ENCODE measurements around the gene COTL1. TPM values are rescaled to one million over a fixed set of nuclear protein-coding genes. Genes with fewer than 3 reads are reported as not detected.
A peak's percentile ranks its signal among the peaks of the same experiment; 100 is the strongest.

The COTL1 gene
- total RNA-seq, 4 donors from 2014 or later: 7.9 to 12.9 (median 10.3) TPM

- WGBS: 40% methylated on average over 12 of the region's 12 CpGs
- no peak for DNase-seq (ENCODE audit: low spot score in 2 of 2)
- Histone ChIP-seq H3K4me1 (peaks cover 63% of the 10 kb centered on the region), H3K9me3 (no peaks in the 10 kb centered on the region), H3K36me3 (no peaks in the 10 kb centered on the region), H3K27me3 (no peaks in the 10 kb centered on the region), H3K4me3 (no peak overlapping the region), H3K27ac (peak overlapping the region; percentile 78)
- peak in 1 of 2 donors; percentile 14 for TF ChIP-seq POLR2A (IDR thresholded peaks at IDR 0.05)
- TF ChIP-seq, protein P1, sequence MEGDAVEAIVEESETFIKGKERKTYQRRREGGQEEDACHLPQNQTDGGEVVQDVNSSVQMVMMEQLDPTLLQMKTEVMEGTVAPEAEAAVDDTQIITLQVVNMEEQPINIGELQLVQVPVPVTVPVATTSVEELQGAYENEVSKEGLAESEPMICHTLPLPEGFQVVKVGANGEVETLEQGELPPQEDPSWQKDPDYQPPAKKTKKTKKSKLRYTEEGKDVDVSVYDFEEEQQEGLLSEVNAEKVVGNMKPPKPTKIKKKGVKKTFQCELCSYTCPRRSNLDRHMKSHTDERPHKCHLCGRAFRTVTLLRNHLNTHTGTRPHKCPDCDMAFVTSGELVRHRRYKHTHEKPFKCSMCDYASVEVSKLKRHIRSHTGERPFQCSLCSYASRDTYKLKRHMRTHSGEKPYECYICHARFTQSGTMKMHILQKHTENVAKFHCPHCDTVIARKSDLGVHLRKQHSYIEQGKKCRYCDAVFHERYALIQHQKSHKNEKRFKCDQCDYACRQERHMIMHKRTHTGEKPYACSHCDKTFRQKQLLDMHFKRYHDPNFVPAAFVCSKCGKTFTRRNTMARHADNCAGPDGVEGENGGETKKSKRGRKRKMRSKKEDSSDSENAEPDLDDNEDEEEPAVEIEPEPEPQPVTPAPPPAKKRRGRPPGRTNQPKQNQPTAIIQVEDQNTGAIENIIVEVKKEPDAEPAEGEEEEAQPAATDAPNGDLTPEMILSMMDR (IDR thresholded peaks at IDR 0.05): no peak
- no peak for TF ChIP-seq EP300 (IDR thresholded peaks at IDR 0.05)
- TF ChIP-seq POLR2AphosphoS5 (IDR thresholded peaks at IDR 0.05): peak in 1 of 3 donors; percentile 29
Observed at GRCh38 chr16:84599521-84600202, 18.2 kb downstream of the COTL1 start.

DNA sequence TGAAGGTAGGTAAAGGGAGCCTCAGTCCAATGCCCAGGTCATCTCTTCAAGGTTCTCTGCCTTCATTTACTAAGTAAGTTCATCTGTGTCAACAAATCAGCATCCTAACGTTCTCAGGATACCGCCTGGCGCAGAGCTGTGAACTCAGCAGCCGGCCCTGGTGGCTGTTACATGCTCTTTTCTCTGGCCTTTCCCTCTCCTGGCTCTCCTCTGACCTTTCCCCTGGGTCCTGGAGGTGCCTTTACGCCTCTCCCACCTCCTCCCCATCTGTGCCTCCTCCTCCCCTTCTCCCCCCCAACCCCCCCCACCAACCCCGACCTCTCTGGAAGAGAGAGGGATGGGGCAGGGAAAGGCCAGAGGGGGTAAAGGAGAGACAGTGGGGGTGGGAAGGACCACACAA, 19.5 kb downstream of the COTL1 start:
- H3K4me1 ChIP-seq: peaks cover 54% of the 10 kb centered on the region
- H3K9me3 ChIP-seq: no peaks in the 10 kb centered on the region
- no peaks in the 10 kb centered on the region for H3K27me3 ChIP-seq
- TF ChIP-seq POLR2A (IDR thresholded peaks at IDR 0.05) (no peak), EP300 (IDR thresholded peaks at IDR 0.05) (no peak)
- TF ChIP-seq, protein P1 (IDR thresholded peaks at IDR 0.05): no peak
- H3K27ac ChIP-seq: no peak overlapping the region
- WGBS: 78% methylated on average over 6 of the region's 6 CpGs
- DNase-seq (ENCODE audit: low spot score in 2 of 2): no peak
- no peaks in the 10 kb centered on the region for H3K36me3 ChIP-seq
- no peak overlapping the region for H3K4me3 ChIP-seq

GRCh38 chr16:84597931-84598351, 19.9 kb downstream of the COTL1 start:
- Histone ChIP-seq H3K4me1 (peaks cover 50% of the 10 kb centered on the region), H3K4me3 (no peak overlapping the region), H3K36me3 (no peaks in the 10 kb centered on the region), H3K9me3 (no peaks in the 10 kb centered on the region), H3K27ac (no peak overlapping the region), H3K27me3 (no peaks in the 10 kb centered on the region)
- 66% methylated on average over 7 of the region's 8 CpGs for WGBS
- no peak for DNase-seq (ENCODE audit: low spot score in 2 of 2)
- TF ChIP-seq EP300 (IDR thresholded peaks at IDR 0.05) (no peak), POLR2AphosphoS5 (IDR thresholded peaks at IDR 0.05) (no peak), POLR2A (IDR thresholded peaks at IDR 0.05) (no peak)
- TF ChIP-seq, protein P1 (IDR thresholded peaks at IDR 0.05): no peak

GRCh38 chr16:84597528-84597896, 20.4 kb downstream of the COTL1 start:
- WGBS: 53% methylated on average over 6 of the region's 6 CpGs
- H3K9me3 ChIP-seq: no peaks in the 10 kb centered on the region
- no peaks in the 10 kb centered on the region for H3K36me3 ChIP-seq
- H3K4me1 ChIP-seq: peaks cover 46% of the 10 kb centered on the region
- TF ChIP-seq EP300 (IDR thresholded peaks at IDR 0.05) (no peak), POLR2AphosphoS5 (IDR thresholded peaks at IDR 0.05) (no peak), POLR2A (IDR thresholded peaks at IDR 0.05) (no peak)
- TF ChIP-seq, protein P1 (IDR thresholded peaks at IDR 0.05): no peak
- no peak overlapping the region for H3K4me3 ChIP-seq
- no peak for DNase-seq (ENCODE audit: low spot score in 2 of 2)
- H3K27me3 ChIP-seq: no peaks in the 10 kb centered on the region
- H3K27ac ChIP-seq: no peak overlapping the region

- TF ChIP-seq EP300 (IDR thresholded peaks at IDR 0.05): no peak
- TF ChIP-seq, protein P1 (IDR thresholded peaks at IDR 0.05): no peak
- TF ChIP-seq POLR2AphosphoS5 (IDR thresholded peaks at IDR 0.05): no peak
- no peak for TF ChIP-seq POLR2A (IDR thresholded peaks at IDR 0.05)
- Histone ChIP-seq H3K27ac (no peak overlapping the region), H3K9me3 (no peaks in the 10 kb centered on the region), H3K4me1 (peaks cover 40% of the 10 kb centered on the region), H3K36me3 (no peaks in the 10 kb centered on the region), H3K27me3 (no peaks in the 10 kb centered on the region), H3K4me3 (no peak overlapping the region)
- DNase-seq (ENCODE audit: low spot score in 2 of 2): no peak
- WGBS: 93% methylated on average over 14 of the region's 14 CpGs
Observed at GRCh38 chr16:84596801-84597527, 20.9 kb downstream of the COTL1 start.
